ENCODE data around the gene DSN1. TPM values are rescaled to one million over a fixed set of nuclear protein-coding genes. Genes with fewer than 3 reads are reported as not detected.

DSN1 gene
- total and polyA plus RNA-seq, 2 of the 8 experiments (the other 6 are each of a cell fraction or from before 2014, with no cell fraction given) = 12.0 to 26.2 TPM

DNA sequence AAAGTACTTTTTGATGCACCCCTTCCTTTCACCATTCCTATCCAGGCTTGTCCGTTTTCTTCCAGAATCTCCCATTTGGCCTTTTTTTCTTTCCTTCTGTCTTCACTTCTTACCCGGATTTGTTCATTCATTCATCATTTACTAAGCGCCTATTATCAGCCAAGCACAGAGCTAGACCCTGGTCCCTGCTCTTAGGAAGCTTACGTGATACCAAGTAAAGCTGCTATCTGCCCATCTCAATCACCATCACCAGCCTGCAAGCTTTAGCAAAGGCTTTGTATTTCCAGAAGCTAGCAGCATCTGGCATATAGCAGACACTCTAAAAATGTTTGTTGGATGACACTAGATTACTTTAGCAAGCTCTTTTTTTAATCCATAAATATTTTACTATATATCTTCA, 32.5 kb downstream of the DSN1 start:
- Histone ChIP-seq H3K23ac (ENCODE audit: insufficient read length) (no peak overlapping the region), H2BK20ac (ENCODE audit: low read length) (no peak overlapping the region), H4K5ac (ENCODE audit: insufficient read length, low read depth, low read length) (no peak overlapping the region), H2BK15ac (ENCODE audit: low read length) (no peak overlapping the region), H3K14ac (ENCODE audit: insufficient read length) (no peak overlapping the region), H3K27ac (ENCODE audit: low read depth, low read length) (no peak overlapping the region), H3K4me1 (replicated peaks in 1 of 4; ENCODE audit: control insufficient read depth in 3 of 4, insufficient read depth in 4 of 4, low read length in 3 of 4) (peaks cover 0 to 14% (median 4%) of the 10 kb centered on the region in 4 experiments; a peak in 4 of 7 replicates), H3K79me1 (ENCODE audit: low read depth, low read length) (no peaks in the 10 kb centered on the region), H4K20me1 (replicated peaks in 1 of 2; ENCODE audit: control insufficient read depth in 1 of 2, insufficient read depth in 2 of 2, low read length in 2 of 2) (no peaks in the 10 kb centered on the region), H4K8ac (ENCODE audit: extremely low read depth, insufficient read depth, low read length) (no peak overlapping the region), H3K4me2 (ENCODE audit: insufficient read depth in 1 of 2, low read depth in 2 of 2, low read length in 2 of 2) (no peak overlapping the region), H2BK120ac (replicated peaks; ENCODE audit: low read depth, low read length) (no peak overlapping the region), H3K23me2 (ENCODE audit: low read depth, low read length) (peaks cover 4% of the 10 kb centered on the region), H2BK5ac (ENCODE audit: low read depth, low read length) (no peak overlapping the region), H3K4ac (replicated peaks; ENCODE audit: insufficient read length, low read depth, low read length) (no peak overlapping the region), H3K9ac (replicated peaks in 1 of 4; ENCODE audit: extremely low read depth in 1 of 4, low read depth in 3 of 4, low read length in 3 of 4) (no peak overlapping the region), H3K36me3 (ENCODE audit: control insufficient read depth in 2 of 4, insufficient read depth in 4 of 4, low read length in 3 of 4) (no peaks in the 10 kb centered on the region), H4K91ac (replicated peaks; ENCODE audit: insufficient read length, low read length) (no peak overlapping the region), H3K56ac (replicated peaks; ENCODE audit: insufficient read length, low read depth, low read length) (no peak overlapping the region), H2BK12ac (ENCODE audit: low read depth, low read length) (no peak overlapping the region), H3K27me3 (replicated peaks in 1 of 4; ENCODE audit: control insufficient read depth in 3 of 4, extremely low read depth in 1 of 4, insufficient read depth in 3 of 4, low read length in 3 of 4) (no peaks in the 10 kb centered on the region), H2AFZ (ENCODE audit: low read length) (no peak overlapping the region), H3K4me3 (ENCODE audit: extremely low read depth in 1 of 4, insufficient read depth in 2 of 4, low read depth in 3 of 4, low read length in 4 of 4) (no peak overlapping the region), H2AK5ac (ENCODE audit: low read depth, low read length) (no peak overlapping the region), H3K79me2 (ENCODE audit: control insufficient read depth in 1 of 2, insufficient read depth in 2 of 2, low read length in 2 of 2) (peaks cover 0 to 8% of the 10 kb centered on the region in 2 experiments; a peak in 2 of 4 replicates), H3K9me3 (ENCODE audit: insufficient read depth in 2 of 2, low read depth in 1 of 2, low read length in 1 of 2) (no peaks in the 10 kb centered on the region), H3K18ac (ENCODE audit: extremely low read depth, low read length) (no peak overlapping the region)
- ChIA-PET CTCF (ENCODE audit: partially characterized antibody) (interaction anchor here (0.8 to 2.2 kb wide), 6 partner anchors 12 to 68 kb away, joined by 3 to 9 read pairs (median 3); partner anchors contain the start of gene DSN1), POLR2A (ENCODE audit: partially characterized antibody) (interaction anchor here (1.5 to 1.6 kb wide), 2 partner anchors 14 to 63 kb away, joined by 3 to 4 read pairs; no protein-coding TSS in a partner anchor)
- DNase-seq (ENCODE audit: low read depth in 1 of 2, low spot score in 2 of 2) (no peak), FAIRE-seq (no peak)
- WGBS, 2 experiments (ENCODE audit: extremely low coverage in 1 of 2, insufficient coverage in 1 of 2, insufficient read length in 1 of 2, insufficient replicate concordance in 2 of 2, low coverage in 1 of 2, low lambda C conversion rate in 2 of 2, missing lambda C conversion rate in 1 of 2) = 74% methylated on average over 4 of the region's 4 CpGs; no CpG with 5 or more reads in 1 of the 2 experiments
- no peak for TF ChIP-seq KDM1A (IDR thresholded peaks at IDR 0.05; ENCODE audit: borderline replicate concordance, low read length)
- TF ChIP-seq CHD1 (IDR thresholded peaks at IDR 0.05; ENCODE audit: low read depth, low read length) = no peak
- TF ChIP-seq CEBPB (IDR thresholded peaks at IDR 0.05; ENCODE audit: low read depth, low read length) = no peak
- TF ChIP-seq SUZ12 (IDR thresholded peaks at IDR 0.05; ENCODE audit: low read length) = no peak
- TF ChIP-seq POU5F1 (IDR thresholded peaks at IDR 0.05; ENCODE audit: low read depth, low read length) = no peak
- TF ChIP-seq BACH1 (IDR thresholded peaks at IDR 0.05; ENCODE audit: low read length) = no peak
- TF ChIP-seq KDM5A (IDR thresholded peaks at IDR 0.05; ENCODE audit: low read length) = no peak
- TF ChIP-seq TBP (IDR thresholded peaks at IDR 0.05; ENCODE audit: low read depth, low read length) = no peak
- TF ChIP-seq CTBP2 (IDR thresholded peaks at IDR 0.05; ENCODE audit: borderline replicate concordance, insufficient read depth, insufficient read length, low read length) = no peak
- no peak for TF ChIP-seq GTF2F1 (IDR thresholded peaks at IDR 0.05; ENCODE audit: borderline replicate concordance, low read depth, low read length)
- no peak for TF ChIP-seq SIRT6 (IDR thresholded peaks at IDR 0.05; ENCODE audit: low read length)
- no peak for TF ChIP-seq CHD2 (IDR thresholded peaks at IDR 0.05; ENCODE audit: low read length)
- no peak for TF ChIP-seq HDAC2 (IDR thresholded peaks at IDR 0.05; ENCODE audit: borderline replicate concordance in 1 of 2, low read depth in 2 of 2, low read length in 2 of 2)
- TF ChIP-seq JUN (IDR thresholded peaks at IDR 0.05; ENCODE audit: low read depth, low read length) = no peak
- no peak for TF ChIP-seq GABPA (IDR thresholded peaks at IDR 0.05; ENCODE audit: borderline replicate concordance, insufficient read depth, low read length)

Data from H1 (cell line).